NCI-H2227 treated with DMSO at 0.1 percent for 48 hours (cell line): ENCODE measurements around the gene ZNF385B.

Source experiments
- DNase-seq: peaks from one replicate; lab custom pipeline; 2025; lab: John Stamatoyannopoulos, UW

ZNF385B gene

DNA sequence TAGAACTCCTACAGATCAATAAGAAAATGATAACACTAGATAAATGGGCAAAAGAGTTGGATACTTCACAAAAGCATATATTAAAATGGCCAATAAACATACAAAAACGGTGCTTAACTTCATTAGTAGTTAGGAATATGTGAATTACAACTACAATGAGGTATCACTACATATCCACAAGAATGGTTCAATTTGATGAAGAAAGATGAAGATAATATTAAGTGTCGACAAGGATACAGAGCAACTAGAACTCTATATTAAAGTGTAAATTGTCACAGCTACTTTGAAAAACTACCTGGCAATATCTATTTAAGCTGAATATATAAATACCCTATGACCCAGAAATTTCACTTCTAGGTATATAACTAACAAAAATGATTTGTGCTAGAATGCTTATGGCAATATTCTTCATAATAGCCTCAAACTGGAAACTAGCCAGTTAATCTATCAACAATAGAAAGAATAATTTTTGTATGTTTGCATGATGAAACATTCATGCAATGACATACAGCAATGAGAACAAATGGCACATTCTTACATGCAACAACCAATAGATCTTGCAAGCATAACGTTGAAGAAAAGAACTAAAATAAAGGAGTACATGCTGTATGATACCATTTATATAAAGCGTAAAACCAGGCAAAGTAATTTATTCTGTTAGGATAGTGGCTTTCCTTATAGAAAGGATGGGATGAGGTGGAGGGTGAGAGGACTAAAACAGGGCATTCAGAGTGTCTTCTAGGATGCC lies 306.6 kb downstream of the ZNF385B start:
- DNase-seq = no peak

DNA sequence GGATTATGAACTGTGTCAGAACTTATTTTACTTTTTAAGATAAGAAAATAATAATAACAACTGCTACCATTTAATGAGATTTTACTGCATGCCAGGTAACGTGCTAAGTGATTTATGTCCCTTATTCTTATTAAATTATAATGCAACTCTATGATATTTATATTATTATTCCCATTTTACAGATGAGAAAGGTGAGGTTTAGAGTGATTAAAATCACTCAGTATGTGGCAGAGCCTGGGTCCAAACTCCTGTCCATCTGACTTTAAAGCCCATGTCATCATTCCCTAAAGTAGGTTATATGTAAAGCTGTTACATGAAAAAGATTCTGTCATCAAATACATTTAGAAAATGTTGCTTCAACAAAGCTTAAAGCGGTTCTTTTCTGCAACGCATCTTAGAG lies 308.0 kb downstream of the ZNF385B start:
- no peak for DNase-seq

DNA sequence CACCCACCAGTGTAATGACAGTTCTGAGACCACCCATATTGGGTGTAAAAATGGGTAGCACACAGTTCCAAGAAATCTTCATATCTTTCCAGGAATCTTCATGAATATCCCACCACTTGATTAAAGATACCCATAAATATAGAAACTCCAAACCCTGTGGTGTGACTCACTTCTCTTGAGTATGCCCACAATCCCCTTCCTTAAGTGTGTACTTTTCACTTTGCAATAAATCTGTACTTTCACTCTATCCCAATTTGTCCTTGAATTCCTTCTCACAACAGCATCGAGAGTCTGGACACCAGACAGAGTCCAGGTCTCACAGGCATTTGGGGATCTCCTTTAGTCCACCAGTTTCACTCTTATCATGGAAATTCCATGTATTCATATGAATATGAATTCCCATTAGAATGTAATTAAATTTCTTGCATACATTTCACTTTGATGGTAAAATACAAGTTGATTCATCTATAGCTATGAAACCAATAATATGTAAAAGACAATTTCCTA lies 309.8 kb downstream of the ZNF385B start:
- no peak for DNase-seq

DNA sequence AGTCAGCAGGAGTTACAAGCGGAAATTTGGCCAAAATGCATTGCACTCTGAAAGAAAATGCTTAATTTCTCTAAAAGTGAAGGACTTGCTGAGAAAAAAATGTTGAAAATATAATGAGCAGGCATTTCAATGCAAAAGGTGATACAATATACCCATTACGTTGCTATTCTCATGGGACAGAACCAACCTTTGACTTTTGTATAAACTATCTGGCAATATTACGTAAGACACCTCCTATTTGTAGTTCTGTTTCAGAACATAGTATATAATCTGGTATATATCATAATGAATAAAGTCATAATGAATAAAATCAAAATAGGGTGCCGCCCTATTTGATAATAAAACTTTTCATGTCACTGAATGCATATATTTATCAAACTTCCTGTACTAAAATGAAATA lies 310.6 kb downstream of the ZNF385B start:
- no peak for DNase-seq

DNA sequence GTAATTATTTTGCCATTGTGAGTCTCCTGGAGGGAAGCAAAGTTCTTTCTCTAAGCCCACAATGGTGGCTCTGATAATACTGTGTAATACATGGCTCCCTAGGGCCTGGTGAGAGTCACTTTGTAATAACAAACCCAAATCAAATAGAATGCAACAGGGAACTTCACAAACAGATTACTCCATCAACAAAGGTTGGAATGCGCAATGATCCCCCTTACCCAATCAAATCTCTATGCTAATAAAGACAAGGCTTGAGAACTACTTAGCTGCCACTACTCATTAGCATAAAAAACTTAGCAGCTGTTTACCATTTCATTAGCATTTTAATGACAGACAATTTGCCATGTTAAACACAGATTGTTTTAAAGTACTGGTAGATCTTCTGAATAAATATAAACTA lies 311.2 kb downstream of the ZNF385B start:
- no peak for DNase-seq

DNA sequence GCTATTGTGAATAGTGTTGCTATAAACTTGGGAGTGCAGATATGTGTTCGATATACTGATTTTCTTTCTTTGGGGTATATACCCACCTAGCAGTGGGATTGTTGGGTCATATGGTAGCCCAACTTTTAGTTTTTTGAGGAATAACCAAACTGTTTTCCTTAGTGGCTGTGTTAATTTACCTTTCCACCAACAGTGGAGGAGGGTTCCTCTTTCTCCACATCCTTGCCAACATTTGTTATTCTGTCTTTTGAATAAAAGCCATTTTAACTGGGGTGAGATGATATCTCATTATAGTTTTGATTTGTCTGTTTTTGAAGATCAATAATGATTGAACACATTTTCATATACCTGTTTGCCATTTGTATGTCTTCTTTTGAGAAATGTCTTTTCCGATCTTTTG lies 314.8 kb downstream of the ZNF385B start:
- no peak for DNase-seq

DNA sequence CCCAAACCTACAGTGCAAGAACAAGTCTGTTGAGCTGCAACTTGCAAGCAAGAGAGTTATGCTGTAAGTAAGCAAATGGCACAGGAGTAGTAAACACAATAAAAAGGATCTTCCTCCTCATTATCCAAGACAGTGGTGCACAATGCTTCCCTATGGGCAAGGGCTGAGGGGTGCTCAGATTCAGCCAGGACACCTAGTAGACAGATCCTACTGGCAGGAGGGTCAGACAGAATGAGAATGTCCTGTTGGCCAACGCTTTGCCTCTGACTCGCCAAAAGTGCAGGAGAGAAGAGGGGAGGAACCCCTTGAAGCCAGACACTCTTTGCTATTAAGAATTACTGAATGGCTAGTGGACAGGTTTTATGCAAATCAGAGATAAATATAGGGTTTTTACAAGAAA lies 316.4 kb downstream of the ZNF385B start:
- no peak for DNase-seq

DNA sequence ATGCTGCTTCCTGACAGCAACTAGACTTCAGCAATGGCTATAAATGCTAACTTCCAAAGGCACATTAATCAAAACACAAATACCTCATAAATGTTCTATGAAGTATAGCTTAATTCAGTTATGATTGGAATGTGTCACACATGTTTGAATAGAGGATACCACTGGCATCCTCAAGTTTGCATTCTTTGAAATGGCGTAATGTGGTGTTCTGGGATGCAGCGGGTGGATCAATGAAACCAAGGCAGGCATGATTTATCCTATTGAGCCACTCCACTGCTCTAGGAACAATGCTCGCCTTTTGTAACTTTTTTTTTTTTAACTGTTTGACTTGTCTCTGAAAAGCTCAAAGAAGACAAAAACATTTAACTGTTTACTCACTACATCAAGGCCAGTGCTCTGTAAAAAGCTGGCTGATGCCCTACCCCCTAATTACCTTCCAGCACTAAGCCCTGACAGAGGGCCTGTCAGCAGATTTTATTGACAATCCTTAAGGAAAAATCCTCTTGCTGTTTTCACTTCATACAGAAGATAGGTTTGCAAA lies 318.0 kb downstream of the ZNF385B start:
- peak; percentile 95 for DNase-seq

DNA sequence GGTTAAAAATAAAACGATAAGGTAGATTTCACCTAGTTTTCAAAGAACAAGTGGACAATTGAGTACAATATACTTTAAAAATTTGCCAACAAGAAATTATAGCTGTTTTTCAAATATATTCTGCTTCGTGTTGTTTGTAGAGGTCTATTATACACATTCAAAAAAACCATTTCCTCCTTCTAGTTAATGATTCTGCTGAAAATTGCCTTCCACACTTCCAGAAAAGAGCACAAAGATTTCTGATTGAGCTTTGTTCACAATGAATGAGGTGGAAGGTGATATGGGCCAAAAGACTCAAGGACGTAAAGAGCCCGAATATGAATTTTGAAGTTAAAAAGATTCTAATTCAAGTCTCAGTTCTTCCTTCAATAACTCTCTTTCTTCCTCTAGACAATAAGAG lies 319.8 kb downstream of the ZNF385B start:
- no peak for DNase-seq

DNA sequence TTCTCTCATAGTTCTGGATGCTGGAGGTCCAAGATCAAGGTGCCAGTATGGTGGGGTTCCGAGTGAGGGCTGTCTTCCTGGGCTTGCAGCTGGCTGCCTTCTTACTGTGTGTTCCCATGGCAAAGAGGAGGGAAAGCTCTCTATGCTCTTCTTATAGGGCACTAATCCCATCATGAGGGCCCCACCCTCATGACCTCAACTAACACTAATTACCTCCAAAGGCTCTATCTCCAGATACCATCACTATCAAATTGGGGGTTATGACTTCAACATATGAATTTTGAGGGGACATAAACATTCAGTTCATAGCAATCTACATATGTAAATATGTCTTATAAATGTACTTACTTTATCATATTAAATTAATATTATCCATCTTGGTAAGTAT lies 322.3 kb downstream of the ZNF385B start:
- no peak for DNase-seq

DNA sequence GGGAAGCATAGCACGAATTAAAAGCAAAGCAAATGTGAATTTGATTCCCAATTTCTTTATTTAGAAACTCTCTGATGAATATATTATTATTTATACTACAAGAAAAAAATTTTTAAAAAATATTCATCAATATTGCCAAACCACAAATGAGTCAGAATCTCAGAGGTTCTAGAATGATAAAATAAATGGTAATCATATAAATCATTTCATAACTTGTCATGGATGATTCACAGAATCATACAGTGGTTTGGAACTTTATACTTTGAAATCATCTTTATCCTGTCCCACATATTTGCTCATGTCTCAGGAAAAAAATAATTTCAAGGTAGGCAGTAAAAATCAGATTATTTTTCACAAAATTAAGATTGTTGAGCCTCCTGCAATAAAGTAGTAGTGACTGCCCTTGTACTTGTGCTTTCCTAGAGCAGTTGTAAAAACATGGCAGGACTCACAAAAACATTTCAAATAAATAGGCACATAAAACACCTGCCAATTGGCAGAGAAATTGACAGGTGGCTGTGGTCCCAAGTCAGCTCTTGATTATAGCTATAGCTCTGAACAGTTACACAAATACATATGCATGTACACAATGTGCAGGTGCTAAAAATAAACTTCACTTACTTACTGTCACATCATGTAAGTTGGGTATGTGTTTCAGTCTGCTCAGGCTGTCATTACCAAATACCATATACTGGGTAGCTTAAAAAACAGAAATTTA lies 322.8 kb downstream of the ZNF385B start:
- DNase-seq = no peak

DNA sequence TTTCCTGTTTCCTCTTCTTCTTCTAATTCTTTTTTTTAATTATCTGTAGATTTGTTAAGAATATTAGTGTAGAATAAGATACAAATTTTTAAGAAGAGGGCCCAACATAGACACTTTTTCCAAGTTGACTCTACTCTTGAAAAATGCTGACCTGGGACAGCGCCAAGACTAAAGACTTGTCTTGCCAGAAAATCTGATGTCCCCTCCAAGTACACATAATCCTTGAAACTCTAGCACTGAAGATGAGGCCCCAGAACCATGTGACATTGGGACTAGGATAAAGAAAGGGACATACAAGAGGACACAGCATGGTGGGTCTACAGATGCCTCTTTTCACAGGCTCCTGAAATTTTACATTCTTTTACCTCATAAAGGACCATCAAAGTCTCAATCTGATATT lies 325.2 kb downstream of the ZNF385B start:
- no peak for DNase-seq

DNA sequence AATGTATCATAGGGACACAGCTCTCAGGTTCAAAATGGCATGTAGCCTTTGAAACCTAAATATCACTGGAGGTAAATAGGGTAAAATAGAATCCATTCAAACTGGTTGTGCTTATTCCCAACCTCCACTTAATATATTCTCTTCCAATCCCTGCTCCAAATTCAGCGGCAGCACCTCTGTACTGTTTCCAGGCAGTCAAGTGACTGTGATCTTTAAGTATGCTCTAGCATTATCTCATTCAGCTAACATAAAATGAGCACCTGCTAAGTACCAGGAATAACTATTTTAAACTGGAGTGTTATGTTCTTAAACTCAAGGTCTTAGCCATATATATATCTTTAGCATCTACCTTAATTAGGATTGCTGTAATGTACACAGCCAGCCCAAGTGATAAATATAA lies 327.5 kb downstream of the ZNF385B start:
- no peak for DNase-seq

DNA sequence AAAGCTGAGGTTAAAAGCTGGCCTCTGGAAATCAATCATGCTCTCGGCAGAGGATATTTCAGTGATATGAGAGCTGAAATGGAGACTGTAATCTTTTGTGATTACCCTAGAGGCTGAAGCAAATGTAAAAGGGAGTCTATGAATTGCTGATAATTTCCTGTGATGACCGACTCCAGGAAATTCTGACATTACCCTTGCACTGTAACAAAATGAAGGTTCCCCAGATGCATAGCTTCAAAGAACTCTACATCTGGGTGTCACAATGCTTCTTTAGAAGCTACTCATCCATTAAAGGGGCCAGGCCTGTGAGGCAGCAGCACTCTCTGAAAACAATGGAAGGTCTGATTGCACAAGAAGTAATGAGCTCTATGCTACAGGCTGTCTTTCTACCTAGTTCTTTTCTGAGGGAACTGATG lies 328.5 kb downstream of the ZNF385B start:
- DNase-seq = peak; percentile 97

DNA sequence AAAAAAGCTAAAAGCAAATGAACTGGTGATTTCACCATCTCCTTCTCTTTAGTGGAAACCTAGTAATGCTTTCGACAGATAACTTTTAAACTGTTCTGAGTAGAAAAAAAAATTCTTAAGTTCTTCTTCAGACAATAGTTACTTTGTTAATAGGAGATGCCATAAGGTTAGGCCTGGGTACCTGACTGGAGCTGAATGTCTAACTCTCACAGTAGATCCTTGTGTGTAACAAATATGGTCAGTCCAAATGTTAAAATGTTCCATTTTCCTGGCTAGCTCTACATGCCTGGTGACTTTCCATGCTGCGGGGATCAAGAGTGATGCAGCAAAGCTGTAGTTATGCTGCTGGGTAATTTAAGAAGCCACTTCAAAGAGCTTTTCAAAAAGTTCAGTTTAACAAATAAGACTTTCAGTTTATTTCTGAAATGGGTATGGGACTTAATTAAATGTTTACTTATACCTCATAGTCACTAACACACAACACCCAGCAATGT lies 332.8 kb downstream of the ZNF385B start:
- DNase-seq = no peak

DNA sequence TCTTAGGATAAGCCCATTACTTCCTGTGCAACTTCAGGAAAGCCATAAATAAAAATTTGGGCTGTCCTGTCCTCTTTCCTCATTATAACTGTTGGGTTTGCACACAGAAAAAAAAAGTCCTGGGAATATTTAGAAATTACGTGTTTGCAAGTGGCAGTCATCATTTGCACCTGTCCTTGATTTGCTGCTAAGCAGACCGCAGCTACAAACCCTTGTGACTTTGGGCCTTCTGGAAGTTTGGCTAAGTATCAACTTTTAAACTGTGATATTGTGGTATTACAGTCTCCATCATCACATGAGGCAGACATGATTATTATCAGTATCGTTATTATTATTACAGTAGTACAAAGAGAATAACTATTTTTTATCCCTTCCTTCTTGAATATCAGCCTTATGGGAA lies 336.1 kb downstream of the ZNF385B start:
- no peak for DNase-seq

DNA sequence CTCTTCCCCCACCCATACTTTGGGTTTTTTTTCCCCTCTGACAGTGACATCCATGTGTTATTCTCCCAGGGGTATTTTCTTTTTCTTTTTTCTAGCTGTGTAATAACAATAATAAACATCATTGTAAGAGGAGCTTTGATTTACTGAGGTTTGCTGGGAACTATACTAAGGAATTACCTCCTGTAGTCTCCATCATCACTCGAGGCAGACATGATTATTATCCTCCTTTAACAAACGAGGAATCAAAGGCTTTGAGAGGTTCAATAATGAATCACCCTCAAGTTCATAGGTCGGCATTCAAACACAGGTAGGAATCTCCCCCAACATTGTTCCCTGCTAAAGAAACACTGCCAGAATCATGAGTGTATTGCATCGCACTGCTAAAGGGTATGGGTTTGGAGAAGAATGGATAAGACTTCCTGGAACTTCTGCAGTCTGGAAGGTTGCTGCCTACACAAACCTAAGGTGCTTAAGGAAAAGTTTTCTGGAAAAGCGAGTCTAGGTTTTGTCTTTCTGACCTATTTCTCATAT lies 336.5 kb downstream of the ZNF385B start:
- DNase-seq = peak; percentile 97

DNA sequence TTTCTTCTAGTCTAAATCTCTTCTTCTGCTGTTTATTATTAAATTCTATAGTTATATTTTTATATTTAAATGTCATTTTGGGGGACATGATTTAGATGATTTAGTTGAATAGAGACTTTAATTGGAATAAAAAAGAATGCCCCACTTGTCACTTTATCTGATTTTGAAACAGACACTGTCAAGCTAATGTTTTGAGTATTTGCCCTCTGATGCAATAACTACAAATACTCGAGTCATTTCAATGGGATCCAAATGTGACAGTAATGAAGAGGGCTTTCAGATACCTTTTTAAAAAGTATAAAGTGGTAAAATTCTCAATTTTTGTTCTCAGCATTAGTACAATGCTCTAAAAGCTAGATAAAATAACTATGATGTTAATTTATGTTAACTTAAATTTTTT lies 339.5 kb downstream of the ZNF385B start:
- DNase-seq = no peak

DNA sequence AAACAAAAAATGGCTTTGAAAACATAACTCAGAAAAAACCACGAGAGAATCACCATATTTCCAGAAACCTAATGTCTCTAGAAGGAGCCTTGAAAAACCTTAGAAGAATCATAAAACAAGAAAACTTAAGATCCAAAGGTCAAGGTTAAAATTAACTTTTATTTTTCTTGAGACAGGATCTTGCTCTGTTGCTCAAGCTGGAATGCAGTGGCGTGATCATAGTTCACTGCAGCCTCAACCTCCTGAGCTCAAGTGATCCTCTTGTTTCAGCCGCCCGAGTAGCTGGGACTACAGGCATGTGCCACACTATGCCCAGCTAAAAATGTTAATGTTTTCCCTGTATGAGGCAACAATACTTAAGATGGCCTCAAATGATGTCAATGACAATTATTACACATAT lies 342.6 kb downstream of the ZNF385B start:
- no peak for DNase-seq

DNA sequence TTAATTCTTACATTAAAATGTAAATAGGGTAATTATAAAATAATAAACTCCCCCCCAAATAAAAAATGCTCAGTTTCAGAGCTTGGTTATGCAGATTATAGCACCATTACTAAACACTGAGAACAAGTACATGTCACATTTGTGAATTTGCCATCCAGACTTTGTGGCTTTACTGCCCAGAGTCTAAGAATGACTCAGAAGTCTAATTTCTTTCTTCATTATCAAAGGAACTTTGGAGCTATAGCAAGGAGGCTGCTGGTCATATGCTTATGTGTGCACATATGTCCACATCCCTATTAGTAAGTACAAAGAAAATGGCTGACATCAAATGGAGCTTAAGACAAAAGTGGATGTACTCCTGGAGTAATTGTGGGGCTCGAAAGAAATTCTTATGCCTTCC lies 348.2 kb downstream of the ZNF385B start:
- DNase-seq = no peak

DNA sequence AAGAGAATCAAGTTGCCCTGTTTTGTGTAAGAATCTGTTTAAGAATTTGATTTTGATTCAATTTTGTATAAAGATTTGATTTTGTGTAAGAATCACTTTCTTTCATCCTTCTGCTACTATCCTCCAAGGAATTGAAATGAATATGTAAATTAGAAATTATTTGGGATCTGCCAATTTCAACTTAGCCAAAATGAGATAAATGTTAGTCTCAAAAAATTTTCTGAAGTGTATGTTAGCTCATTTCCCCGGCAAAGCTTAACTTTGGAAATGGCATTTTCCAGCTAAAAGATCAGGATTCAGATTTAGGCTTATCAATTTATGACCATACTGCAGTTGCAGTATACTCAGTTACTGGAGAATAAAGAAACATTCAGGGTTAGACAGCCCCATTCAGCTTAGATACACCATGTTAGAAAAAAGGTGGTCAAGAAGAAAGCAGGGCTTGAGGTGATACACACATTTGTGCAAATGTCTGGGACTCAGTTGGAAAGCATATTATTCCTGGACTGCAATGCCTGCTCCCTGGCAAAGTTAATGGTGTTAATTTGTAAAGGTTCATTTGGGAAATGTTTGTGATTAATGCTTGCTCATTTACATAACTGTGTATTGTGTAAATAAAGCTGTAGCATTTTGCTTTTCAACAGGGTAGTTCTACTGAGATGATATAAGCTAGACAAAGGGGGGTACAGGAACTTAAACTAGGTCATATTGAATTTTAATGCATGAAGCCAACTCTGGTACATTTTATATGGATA lies 349.0 kb downstream of the ZNF385B start:
- no peak for DNase-seq

DNA sequence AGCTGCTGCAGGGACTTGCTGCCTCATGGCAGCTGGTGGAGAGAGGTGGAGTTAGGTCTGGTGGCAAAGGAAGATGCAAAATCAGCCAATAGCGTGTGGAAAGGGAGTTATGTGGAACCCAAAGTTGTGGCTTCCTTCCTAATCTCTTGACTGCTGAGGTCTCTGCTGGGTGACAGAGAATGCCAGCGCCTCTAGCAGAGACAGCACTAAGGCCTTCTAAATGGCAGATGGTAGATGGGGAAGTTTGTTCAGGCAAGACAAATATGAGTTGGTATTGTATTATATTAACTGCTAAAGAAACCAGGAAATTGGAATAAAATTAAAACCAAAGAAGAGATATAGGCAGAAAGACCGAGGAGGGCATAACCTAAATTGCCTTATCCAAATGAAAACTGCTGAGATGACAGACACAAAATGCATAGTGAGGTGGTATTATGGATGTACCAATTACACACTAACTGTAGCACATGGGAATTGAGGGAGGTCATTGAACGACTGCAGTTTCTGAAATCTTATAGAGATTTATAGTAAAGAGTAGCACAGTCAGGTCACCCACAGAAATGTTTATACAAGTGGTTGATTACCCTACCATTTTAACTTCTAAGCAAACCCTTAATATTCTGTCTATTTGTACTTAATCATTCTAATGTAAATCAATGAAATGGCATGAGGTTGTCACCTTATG lies 350.2 kb downstream of the ZNF385B start:
- DNase-seq = no peak
